HepG2 (cell line): Measurements from ENCODE around the gene FBXL12. TPM values are rescaled to one million over a fixed set of nuclear protein-coding genes. Genes with fewer than 3 reads are reported as not detected.

Source experiments
- CREBL2 ChIP-seq: sonication (generic); formaldehyde crosslinking; IDR thresholded peaks from 2 replicates; pipeline ENCODE4 v1.8.1; 2023; ENCODE audit warnings: missing genetic modification reagents, mild to moderate bottlenecking, borderline replicate concordance
- KLF12 ChIP-seq: sonication (generic); formaldehyde crosslinking; IDR thresholded peaks from 2 replicates; pipeline ENCODE4 v1.4.0; 2020; ENCODE audit warnings: missing genetic modification reagents, borderline replicate concordance
- KLF16 ChIP-seq, 2 experiments: sonication (generic) in 1 of 2; formaldehyde crosslinking in 1 of 2; IDR thresholded peaks; 2 replicates each; pipeline versions ENCODE4 v1.6.1 to v1.8.0; 2016 to 2023; ENCODE audit warnings: missing genetic modification reagents in 2 of 2, missing compliant biosample characterization in 1 of 2
- MTF1 ChIP-seq: sonication (generic); formaldehyde crosslinking; IDR thresholded peaks from 2 replicates; pipeline ENCODE4 v1.5.0; 2020; ENCODE audit warnings: missing genetic modification reagents
- POLR2A ChIP-seq, 2 experiments: IDR thresholded peaks; 2 replicates each; pipeline ENCODE4 v1.6.1; 2011; ENCODE audit warnings: low read depth in 2 of 2, low read length in 2 of 2, mild to moderate bottlenecking in 1 of 2, moderate library complexity in 1 of 2; ENCODE audit not compliant: insufficient read depth in 1 of 2
- POLR2G ChIP-seq: fragments of 200-400 bp; formaldehyde crosslinking; IDR thresholded peaks from 2 replicates; pipeline ENCODE4 v1.6.1; 2018; ENCODE audit warnings: mild to moderate bottlenecking, low read depth, low read length, moderate library complexity
- SOX13 ChIP-seq, 3 experiments: fragments of 450-650 bp in 1 of 3; sonication (generic) in 1 of 3; formaldehyde crosslinking in 1 of 3; IDR thresholded peaks in 2 of 3; conservative IDR thresholded peaks in 1 of 3; 2 replicates each; pipeline versions ENCODE4 v1.5.0 to v1.6.1; 2016 to 2020; ENCODE audit warnings: antibody characterized with exemption in 1 of 3, mild to moderate bottlenecking in 1 of 3, missing compliant biosample characterization in 1 of 3, missing genetic modification reagents in 1 of 3, moderate library complexity in 1 of 3
- TOE1 ChIP-seq: sonication (generic); formaldehyde crosslinking; IDR thresholded peaks from 2 replicates; pipeline ENCODE4 v1.4.0; 2020; ENCODE audit warnings: mild to moderate bottlenecking, missing genetic modification reagents
- ZFP37 ChIP-seq: sonication (generic); formaldehyde crosslinking; IDR thresholded peaks from 2 replicates; pipeline ENCODE4 v1.4.0; 2020; ENCODE audit warnings: missing genetic modification reagents, borderline replicate concordance
- ZNF260 ChIP-seq: sonication (generic); formaldehyde crosslinking; IDR thresholded peaks from 2 replicates; pipeline ENCODE4 v1.4.0; 2020; ENCODE audit warnings: missing genetic modification reagents, low read depth, mild to moderate bottlenecking, borderline replicate concordance
- ZNF644 ChIP-seq: IDR thresholded peaks from 2 replicates; pipeline ENCODE4 v1.6.1; 2016; ENCODE audit warnings: low read depth
- ZSCAN12 ChIP-seq: sonication (generic); formaldehyde crosslinking; IDR thresholded peaks from 2 replicates; pipeline ENCODE4 v1.9.0; 2021; ENCODE audit warnings: mild to moderate bottlenecking, missing genetic modification reagents
- polyA plus RNA-seq, 8 experiments: library from polyadenylated mRNA; depleted of rRNA in 3 of 8; stranded (reverse) in 7 of 8; unstranded in 1 of 8; fragments of >200 nt; fragmentation: Illumina TruSeq in 4 of 8; extraction: Trizol in 4 of 8; gene quantifications; 2 replicates each; pipeline versions ENCODE4 v1.2.1 to v1.2.3, GENCODE V29; 2011 to 2016; ENCODE audit warnings: low read depth in 4 of 8, missing spikeins in 1 of 8, mixed read lengths in 1 of 8; ENCODE audit not compliant: insufficient read depth in 1 of 8
- total RNA-seq, 5 experiments: library from RNA; depleted of rRNA; stranded (reverse); fragments of >200 nt; fragmentation: Illumina TruSeq; extraction: Trizol; gene quantifications; 2 replicates each; pipeline ENCODE4 v1.2.3, GENCODE V29; 2016; ENCODE audit warnings: low read depth in 1 of 5
- TF ChIP-seq, protein P1 (sequence below), 2 experiments: fragments of 450-650 bp in 1 of 2; sonication (generic) in 1 of 2; formaldehyde crosslinking in 1 of 2; IDR thresholded peaks; 2 replicates each; pipeline versions ENCODE4 v1.6.1 to v1.8.0; 2016 to 2022; ENCODE audit warnings: antibody characterized with exemption in 1 of 2, mild to moderate bottlenecking in 1 of 2, missing genetic modification reagents in 1 of 2
- TF ChIP-seq, protein P2 (sequence below): sonication (generic); formaldehyde crosslinking; IDR thresholded peaks from 2 replicates; pipeline ENCODE4 v1.5.1; 2020; ENCODE audit warnings: mild to moderate bottlenecking, moderate library complexity, missing genetic modification reagents
- TF ChIP-seq, protein P3 (sequence below): IDR thresholded peaks from 2 replicates; pipeline ENCODE4 v1.6.1; 2016; ENCODE audit warnings: missing compliant biosample characterization, missing genetic modification reagents, borderline replicate concordance

Gene FBXL12
- total and polyA plus RNA-seq, 2 of the 13 experiments (the other 11 are each of a cell fraction or from before 2014, with no cell fraction given), result 20.4 to 23.1 TPM

DNA sequence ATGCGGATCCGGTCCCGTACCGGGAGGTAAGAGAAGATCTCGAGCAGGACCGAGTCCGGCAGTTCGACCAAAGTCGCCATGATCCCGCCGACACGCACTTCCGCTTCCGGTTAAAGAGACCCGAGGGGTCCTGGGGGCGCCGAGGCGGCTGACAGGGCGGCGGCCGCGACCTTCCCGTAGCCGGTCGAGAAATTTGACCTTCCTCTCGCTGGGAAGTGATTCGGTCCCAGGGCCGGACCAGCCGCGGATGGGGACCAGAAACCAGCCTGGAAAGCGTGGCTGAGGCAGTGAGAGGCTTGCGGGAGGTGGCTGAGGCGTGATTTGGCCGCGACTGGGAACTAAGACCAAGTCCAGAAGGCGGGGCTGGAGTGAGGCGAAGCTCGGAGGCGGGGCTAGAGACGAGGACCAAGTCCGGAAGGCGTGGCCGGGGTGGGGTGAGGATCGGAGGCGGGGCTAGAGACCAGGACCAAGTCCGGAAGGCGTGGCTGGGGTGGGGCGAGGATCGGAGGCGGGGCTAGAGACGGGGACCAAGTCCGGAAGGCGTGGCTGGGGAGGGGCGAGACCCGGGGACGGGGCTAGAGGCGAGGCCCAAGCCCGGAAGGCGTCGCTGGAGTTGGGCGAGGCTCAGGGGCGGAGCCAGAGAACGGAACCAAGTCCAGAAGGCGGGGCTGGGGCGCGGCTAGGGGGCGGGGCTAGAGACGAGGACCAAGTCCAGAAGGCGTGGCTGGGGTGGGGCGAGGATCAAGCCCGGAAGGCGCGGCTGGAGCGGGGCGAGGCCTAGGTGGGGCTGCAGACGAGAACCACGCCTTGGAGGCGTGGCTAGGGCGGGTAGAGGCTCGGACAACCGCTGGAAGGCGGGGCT, at the start of gene FBXL12 (continued):
- TF ChIP-seq KLF16 (CRISPR knock-in tag; IDR thresholded peaks at IDR 0.05), result no peak; a peak in 2 of 4 replicates
- TF ChIP-seq, protein P1, sequence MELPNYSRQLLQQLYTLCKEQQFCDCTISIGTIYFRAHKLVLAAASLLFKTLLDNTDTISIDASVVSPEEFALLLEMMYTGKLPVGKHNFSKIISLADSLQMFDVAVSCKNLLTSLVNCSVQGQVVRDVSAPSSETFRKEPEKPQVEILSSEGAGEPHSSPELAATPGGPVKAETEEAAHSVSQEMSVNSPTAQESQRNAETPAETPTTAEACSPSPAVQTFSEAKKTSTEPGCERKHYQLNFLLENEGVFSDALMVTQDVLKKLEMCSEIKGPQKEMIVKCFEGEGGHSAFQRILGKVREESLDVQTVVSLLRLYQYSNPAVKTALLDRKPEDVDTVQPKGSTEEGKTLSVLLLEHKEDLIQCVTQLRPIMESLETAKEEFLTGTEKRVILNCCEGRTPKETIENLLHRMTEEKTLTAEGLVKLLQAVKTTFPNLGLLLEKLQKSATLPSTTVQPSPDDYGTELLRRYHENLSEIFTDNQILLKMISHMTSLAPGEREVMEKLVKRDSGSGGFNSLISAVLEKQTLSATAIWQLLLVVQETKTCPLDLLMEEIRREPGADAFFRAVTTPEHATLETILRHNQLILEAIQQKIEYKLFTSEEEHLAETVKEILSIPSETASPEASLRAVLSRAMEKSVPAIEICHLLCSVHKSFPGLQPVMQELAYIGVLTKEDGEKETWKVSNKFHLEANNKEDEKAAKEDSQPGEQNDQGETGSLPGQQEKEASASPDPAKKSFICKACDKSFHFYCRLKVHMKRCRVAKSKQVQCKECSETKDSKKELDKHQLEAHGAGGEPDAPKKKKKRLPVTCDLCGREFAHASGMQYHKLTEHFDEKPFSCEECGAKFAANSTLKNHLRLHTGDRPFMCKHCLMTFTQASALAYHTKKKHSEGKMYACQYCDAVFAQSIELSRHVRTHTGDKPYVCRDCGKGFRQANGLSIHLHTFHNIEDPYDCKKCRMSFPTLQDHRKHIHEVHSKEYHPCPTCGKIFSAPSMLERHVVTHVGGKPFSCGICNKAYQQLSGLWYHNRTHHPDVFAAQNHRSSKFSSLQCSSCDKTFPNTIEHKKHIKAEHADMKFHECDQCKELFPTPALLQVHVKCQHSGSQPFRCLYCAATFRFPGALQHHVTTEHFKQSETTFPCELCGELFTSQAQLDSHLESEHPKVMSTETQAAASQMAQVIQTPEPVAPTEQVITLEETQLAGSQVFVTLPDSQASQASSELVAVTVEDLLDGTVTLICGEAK (IDR thresholded peaks at IDR 0.05), result peak; percentile 73
- TF ChIP-seq, protein P1 (CRISPR knock-in tag; IDR thresholded peaks at IDR 0.05), result 0 out of 2 replicates have a peak, but pooled peaks have one; percentile 73
- TF ChIP-seq, protein P2, sequence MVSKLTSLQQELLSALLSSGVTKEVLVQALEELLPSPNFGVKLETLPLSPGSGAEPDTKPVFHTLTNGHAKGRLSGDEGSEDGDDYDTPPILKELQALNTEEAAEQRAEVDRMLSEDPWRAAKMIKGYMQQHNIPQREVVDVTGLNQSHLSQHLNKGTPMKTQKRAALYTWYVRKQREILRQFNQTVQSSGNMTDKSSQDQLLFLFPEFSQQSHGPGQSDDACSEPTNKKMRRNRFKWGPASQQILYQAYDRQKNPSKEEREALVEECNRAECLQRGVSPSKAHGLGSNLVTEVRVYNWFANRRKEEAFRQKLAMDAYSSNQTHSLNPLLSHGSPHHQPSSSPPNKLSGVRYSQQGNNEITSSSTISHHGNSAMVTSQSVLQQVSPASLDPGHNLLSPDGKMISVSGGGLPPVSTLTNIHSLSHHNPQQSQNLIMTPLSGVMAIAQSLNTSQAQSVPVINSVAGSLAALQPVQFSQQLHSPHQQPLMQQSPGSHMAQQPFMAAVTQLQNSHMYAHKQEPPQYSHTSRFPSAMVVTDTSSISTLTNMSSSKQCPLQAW, result peak; percentile 84
- TF ChIP-seq MTF1 (CRISPR knock-in tag), result no peak
- no peak for TF ChIP-seq TOE1 (CRISPR knock-in tag)
- no peak for TF ChIP-seq SOX13 (IDR thresholded peaks at IDR 0.05)
- peak in 1 of 2 experiments; percentile 14; a peak in 1 of 4 replicates for TF ChIP-seq SOX13 (CRISPR knock-in tag; conservative IDR thresholded peaks at IDR 0.05 in 1 of 2, IDR thresholded peaks at IDR 0.05 in 1 of 2)
- TF ChIP-seq, protein P3, sequence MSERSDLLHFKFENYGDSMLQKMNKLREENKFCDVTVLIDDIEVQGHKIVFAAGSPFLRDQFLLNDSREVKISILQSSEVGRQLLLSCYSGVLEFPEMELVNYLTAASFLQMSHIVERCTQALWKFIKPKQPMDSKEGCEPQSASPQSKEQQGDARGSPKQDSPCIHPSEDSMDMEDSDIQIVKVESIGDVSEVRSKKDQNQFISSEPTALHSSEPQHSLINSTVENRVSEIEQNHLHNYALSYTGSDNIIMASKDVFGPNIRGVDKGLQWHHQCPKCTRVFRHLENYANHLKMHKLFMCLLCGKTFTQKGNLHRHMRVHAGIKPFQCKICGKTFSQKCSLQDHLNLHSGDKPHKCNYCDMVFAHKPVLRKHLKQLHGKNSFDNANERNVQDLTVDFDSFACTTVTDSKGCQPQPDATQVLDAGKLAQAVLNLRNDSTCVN (CRISPR knock-in tag), result peak; percentile 49; the same call in 1 of the 2 replicates
- peak; percentile 63; the same call in 1 of the 2 replicates for TF ChIP-seq CREBL2 (CRISPR knock-in tag)
- TF ChIP-seq POLR2G, result peak; percentile 98
- TF ChIP-seq ZFP37, result no peak
- TF ChIP-seq ZNF260 (CRISPR knock-in tag), result no peak
- TF ChIP-seq ZSCAN12 (CRISPR knock-in tag), result no peak
- peak; percentile 94 to 97 for TF ChIP-seq POLR2A (IDR thresholded peaks at IDR 0.05; ENCODE audit: insufficient read depth in 1 of 2, low read depth in 2 of 2, low read length in 2 of 2)
- TF ChIP-seq ZNF644, result no peak
- TF ChIP-seq KLF12 (CRISPR knock-in tag), result peak; percentile 5; the same call in 1 of the 2 replicates
